Lung (tissue), 12 donors: ENCODE measurements around the gene HMCES. TPM values are rescaled to one million over a fixed set of nuclear protein-coding genes. Genes with fewer than 3 reads are reported as not detected.

Experiments used
- ATAC-seq: fragments of 200-7000 bp; cut with Tn5 transposase; one replicate; pipeline ENCODE4 v1.9.1; 2020; ENCODE audit warnings: moderate number of reproducible peaks; ENCODE audit not compliant: insufficient read depth, low FRiP score
- DNase-seq, 3 donors: peaks; one replicate each; pipeline ENCODE4 v3.0.0-alpha.2; 2013 to 2017
- H3K27ac ChIP-seq, 2 donors: one replicate each; pipeline ENCODE4 v1.5.1; 2013; ENCODE audit warnings: mild to moderate bottlenecking in 2 of 2, moderate library complexity in 2 of 2, control low read depth in 1 of 2, inconsistent platforms in 1 of 2, low read depth in 1 of 2, low read length in 1 of 2
- H3K27me3 ChIP-seq, 3 donors: one replicate each; pipeline ENCODE4 v1.5.1; 2013; ENCODE audit warnings: low read length in 2 of 3; ENCODE audit not compliant: control insufficient read depth in 3 of 3, insufficient read depth in 3 of 3
- H3K36me3 ChIP-seq, 4 donors: one replicate each; pipeline ENCODE4 v1.5.1; 2013; ENCODE audit warnings: low read length in 4 of 4, mild to moderate bottlenecking in 1 of 4, moderate library complexity in 1 of 4; ENCODE audit not compliant: control insufficient read depth in 4 of 4, insufficient read depth in 4 of 4
- H3K4me1 ChIP-seq, 5 donors: one replicate each; pipeline ENCODE4 v1.5.1; 2013; ENCODE audit warnings: low read length in 5 of 5, mild to moderate bottlenecking in 2 of 5, moderate library complexity in 1 of 5; ENCODE audit not compliant: control insufficient read depth in 5 of 5, insufficient read depth in 5 of 5
- H3K4me3 ChIP-seq: one replicate; pipeline ENCODE4 v1.5.1; 2013; ENCODE audit warnings: mild to moderate bottlenecking, control low read depth, moderate library complexity
- H3K9ac ChIP-seq, 2 donors: one replicate each; pipeline ENCODE4 v1.5.1; 2013; ENCODE audit warnings: low read length in 2 of 2, control low read depth in 1 of 2; ENCODE audit not compliant: insufficient read depth in 1 of 2
- H3K9me3 ChIP-seq, 4 donors: one replicate each; pipeline ENCODE4 v1.5.1; 2013; ENCODE audit warnings: low read length in 3 of 4, mild to moderate bottlenecking in 1 of 4, moderate library complexity in 1 of 4; ENCODE audit not compliant: control insufficient read depth in 4 of 4, insufficient read depth in 3 of 4
- CTCF ChIP-seq: IDR thresholded peaks from 2 replicates; pipeline ENCODE4 v1.5.1; 2012; ENCODE audit warnings: mild to moderate bottlenecking; ENCODE audit errors: control extremely low read depth, extremely low read depth
- WGBS, 2 donors: extraction: QIAGEN DNeasy Blood & Tissue Kit; methylation state at CpG; one replicate each; pipeline ENCODE4 v1.1.7; 2013; 5-methylcytosine and 5-hydroxymethylcytosine counted together
- polyA plus RNA-seq, 2 donors: library from polyadenylated mRNA; stranded (reverse); fragments of 200-250 nt; gene quantifications; one replicate each; pipeline ENCODE4 v1.2.1, GENCODE V29; 2013
- total RNA-seq, 2 donors: library from RNA; depleted of rRNA in 1 of 2; stranded (reverse); fragments of >200 nt in 1 of 2; gene quantifications; one replicate each; pipeline ENCODE4 v1.2.1, GENCODE V29; 2014 to 2021
- donor health status: control.
- donor health status: control.
- donor health status: Bipolar disorder and iron deficiency.
- donor health status: healthy.
- donor health status: DM: yes; HTN: yes; CAD: no.

HMCES gene
- total and polyA plus RNA-seq, 4 donors, result 23.2 to 36.6 (median 34.6) TPM

- peak overlapping the region; percentile 85 to 88 for H3K9ac ChIP-seq
- DNase-seq (peak; percentile 69 to 75 (median 75)), ATAC-seq (peak; percentile 9)
- H3K27ac ChIP-seq, result peak overlapping the region; percentile 91 to 97
- peak overlapping the region; percentile 68 for H3K4me3 ChIP-seq
- H3K36me3 ChIP-seq, result peaks cover 11 to 31% (median 22%) of the 10 kb centered on the region in 4 donors
- no peak for TF ChIP-seq CTCF
- no peaks in the 10 kb centered on the region for H3K9me3 ChIP-seq
- H3K4me1 ChIP-seq, result peaks cover 0 to 22% (median 4%) of the 10 kb centered on the region in 5 donors
- WGBS, 2 donors, result 0 to 1% methylated on average over 44 to 82 of the region's 82 CpGs
- no peaks in the 10 kb centered on the region for H3K27me3 ChIP-seq
These were observed 566 bp downstream of the HMCES start for GRCh38 chr3:129278966-129279906.

GRCh38 chr3:129280183-129280582, 1.5 kb downstream of the HMCES start:
- H3K36me3 ChIP-seq, result peaks cover 5 to 22% (median 13%) of the 10 kb centered on the region in 4 donors
- peak overlapping the region in 1 of 2 donors; percentile 32 for H3K9ac ChIP-seq
- H3K9me3 ChIP-seq, result no peaks in the 10 kb centered on the region
- H3K4me1 ChIP-seq, result peaks cover 0 to 22% (median 4%) of the 10 kb centered on the region in 5 donors
- no peak for TF ChIP-seq CTCF
- H3K4me3 ChIP-seq, result no peak overlapping the region
- no peaks in the 10 kb centered on the region for H3K27me3 ChIP-seq
- WGBS, 2 donors, result 80 to 85% methylated on average over 2 of the region's 2 CpGs
- no peak overlapping the region for H3K27ac ChIP-seq
- ATAC-seq (no peak), DNase-seq (no peak)

- no peak for ATAC-seq
- H3K27me3 ChIP-seq, result no peaks in the 10 kb centered on the region
- no peak overlapping the region for H3K27ac ChIP-seq
- H3K4me1 ChIP-seq, result peaks cover 0 to 22% (median 4%) of the 10 kb centered on the region in 5 donors
- no peak overlapping the region for H3K9ac ChIP-seq
- 79 to 81% methylated on average over 5 of the region's 5 CpGs for WGBS, 2 donors
- no peak overlapping the region for H3K4me3 ChIP-seq
- no peaks in the 10 kb centered on the region for H3K9me3 ChIP-seq
- no peak for TF ChIP-seq CTCF
- H3K36me3 ChIP-seq, result peaks cover 4 to 18% (median 9%) of the 10 kb centered on the region in 4 donors
- no peak for DNase-seq
These were observed 3.1 kb downstream of the HMCES start for GRCh38 chr3:129281726-129282125.
